SH-SY5Y (cell line): ENCODE measurements around the gene CRACR2A.

ENCODE experiments used
- GATA2 ChIP-seq: IDR thresholded peaks from 2 replicates; pipeline ENCODE4 v1.6.1; 2011; ENCODE audit warnings: mild to moderate bottlenecking, low read depth, low read length
- GATA3 ChIP-seq: IDR thresholded peaks from 2 replicates; pipeline ENCODE4 v1.6.1; 2011; ENCODE audit warnings: low read depth, mild to moderate bottlenecking, low read length, moderate library complexity

- no peak; the same call in 1 of the 2 replicates for TF ChIP-seq GATA2
- no peak for TF ChIP-seq GATA3
Measured at GRCh38 chr12:3685830-3686229, 67.1 kb downstream of the CRACR2A start.
